PC-9 (cell line): ENCODE results near the gene INO80.

Experiments
- CTCF ChIP-seq: fragments of 200-600 bp; sonication (generic); conservative IDR thresholded peaks from 2 replicates; pipeline ENCODE4 v1.6.1; 2017; ENCODE audit warnings: mixed run types, antibody characterized with exemption, mild to moderate bottlenecking, moderate library complexity
- EZH2 ChIP-seq: fragments of 200-600 bp; sonication (generic); IDR thresholded peaks from 2 replicates; pipeline ENCODE4 v1.8.0; 2017; ENCODE audit warnings: antibody characterized with exemption, low read depth

- TF ChIP-seq CTCF (no peak), EZH2 (no peak)
These were observed 60.4 kb downstream of the INO80 start for GRCh38 chr15:41055706-41056105.
